Gastrocnemius medialis (tissue), 4 donors: ENCODE data around the gene ADGRD2. TPM values are rescaled to one million over a fixed set of nuclear protein-coding genes. Genes with fewer than 3 reads are reported as not detected.
A peak's percentile ranks its signal among the peaks of the same experiment; 100 is the strongest.
"Not testable (repeated sequence)": the region's sequence is repeated elsewhere in the genome, so short reads cannot be mapped to it uniquely, and the experiment has no call there.

Experiments
- ATAC-seq, 2 donors: fragments of 150-250 bp; one replicate each; pipeline ENCODE4 v1.9.1; 2016
- DNase-seq, 2 donors: peaks; one replicate each; pipeline ENCODE4 v3.0.0-alpha.2; 2019
- H3K27ac ChIP-seq, 4 donors: fragments of 200-600 bp; sonication (generic); 1 replicate in 1 of 4; 2 replicates in 3 of 4; pipeline ENCODE4 v1.5.1; 2016 to 2018; ENCODE audit warnings: mild to moderate bottlenecking in 2 of 4, moderate library complexity in 1 of 4
- H3K27me3 ChIP-seq, 3 donors: fragments of 200-600 bp; sonication (generic) in 2 of 3; 1 replicate in 1 of 3; 2 replicates in 2 of 3; pipeline versions ENCODE4 v1.5.1 to v1.6.0; 2016 to 2019; ENCODE audit warnings: mild to moderate bottlenecking in 1 of 3, moderate library complexity in 1 of 3
- H3K36me3 ChIP-seq, 2 donors: fragments of 200-600 bp; sonication (generic) in 1 of 2; one replicate each; pipeline ENCODE4 v1.5.1; 2017 to 2018
- H3K4me1 ChIP-seq, 2 donors: fragments of 200-600 bp; sonication (generic) in 1 of 2; one replicate each; pipeline ENCODE4 v1.5.1; 2016 to 2017; ENCODE audit warnings: mild to moderate bottlenecking in 2 of 2
- H3K4me3 ChIP-seq, 4 donors: fragments of 200-600 bp; sonication (generic) in 3 of 4; 1 replicate in 1 of 4; 2 replicates in 3 of 4; pipeline ENCODE4 v1.5.1; 2016 to 2019; ENCODE audit warnings: mild to moderate bottlenecking in 2 of 4
- H3K9me3 ChIP-seq, 3 donors: fragments of 200-600 bp; sonication (generic) in 2 of 3; 1 replicate in 1 of 3; 2 replicates in 2 of 3; pipeline ENCODE4 v1.5.1; 2016 to 2019
- CTCF ChIP-seq, 5 experiments: fragments of 450-650 bp in 3 of 5; fragments of 200-600 bp in 2 of 5; sonication (generic) in 2 of 5; IDR thresholded peaks in 4 of 5; conservative IDR thresholded peaks in 1 of 5; 1 replicate in 4 of 5; 2 replicates in 1 of 5; pipeline ENCODE4 v1.5.1; 2016 to 2019; ENCODE audit warnings: antibody characterized with exemption in 5 of 5, mild to moderate bottlenecking in 3 of 5, moderate library complexity in 3 of 5
- POLR2A ChIP-seq, 2 donors: fragments of 450-650 bp; IDR thresholded peaks; one replicate each; pipeline ENCODE4 v1.6.1; 2017; ENCODE audit warnings: antibody characterized with exemption in 2 of 2, mild to moderate bottlenecking in 2 of 2, moderate library complexity in 2 of 2
- in situ Hi-C, 4 donors: fragments of 200-750 bp; cut with MboI; loops; one replicate each; pipeline versions ENCODE4 v1.15.0 to v1.8.0; 2017; ENCODE audit warnings: low sequenced_read_pairs in 4 of 4
- intact Hi-C: fragments of 100-400 bp; cut with DNase I; formaldehyde crosslinking; loops from one replicate; pipeline ENCODE4 v1.15.1; 2023; ENCODE audit warnings: low total_unique reads
- total RNA-seq, 4 donors: library from RNA; depleted of rRNA; stranded (reverse); fragments of >200 nt; gene quantifications; one replicate each; pipeline versions ENCODE4 v1.1.0 to v1.2.3, GENCODE V29; 2016

ADGRD2 gene
- total RNA-seq, 4 donors from 2014 or later = not detected

GRCh38 chr9:124423591-124423990 is 26.7 kb upstream of the ADGRD2 start:
- in situ Hi-C loops (no loop called here), intact Hi-C loops (no loop called here)
- H3K4me1 ChIP-seq = no peaks in the 10 kb centered on the region
- ATAC-seq = no peak
- no peak for DNase-seq
- TF ChIP-seq POLR2A (IDR thresholded peaks at IDR 0.05) = no peak
- no peak for TF ChIP-seq CTCF (IDR thresholded peaks at IDR 0.05 in 4 of 5, conservative IDR thresholded peaks at IDR 0.05 in 1 of 5)
- H3K27ac ChIP-seq = no peak overlapping the region
- H3K36me3 ChIP-seq = no peaks in the 10 kb centered on the region
- no peaks in the 10 kb centered on the region for H3K27me3 ChIP-seq
- no peaks in the 10 kb centered on the region for H3K9me3 ChIP-seq
- no peak overlapping the region for H3K4me3 ChIP-seq

DNA sequence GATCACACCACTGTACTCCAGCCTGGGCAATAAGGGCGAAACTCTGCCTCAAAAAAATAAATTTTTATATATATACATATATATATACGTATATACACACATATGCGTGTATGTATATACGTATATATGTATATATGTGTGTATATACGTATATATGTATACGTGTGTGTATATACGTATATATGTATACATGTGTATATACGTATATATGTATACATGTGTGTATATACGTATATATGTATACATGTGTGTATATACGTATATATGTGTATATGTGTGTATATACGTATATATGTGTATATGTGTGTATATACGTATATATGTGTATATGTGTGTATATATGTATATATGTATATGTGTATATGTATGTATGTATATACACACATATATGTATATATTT is 24.5 kb upstream of the ADGRD2 start:
- H3K4me1 ChIP-seq, H3K36me3 ChIP-seq, H3K9me3 ChIP-seq, in situ Hi-C loops, H3K27ac ChIP-seq, H3K27me3 ChIP-seq, ATAC-seq, H3K4me3 ChIP-seq, intact Hi-C loops, DNase-seq: not testable (repeated sequence)

DNA sequence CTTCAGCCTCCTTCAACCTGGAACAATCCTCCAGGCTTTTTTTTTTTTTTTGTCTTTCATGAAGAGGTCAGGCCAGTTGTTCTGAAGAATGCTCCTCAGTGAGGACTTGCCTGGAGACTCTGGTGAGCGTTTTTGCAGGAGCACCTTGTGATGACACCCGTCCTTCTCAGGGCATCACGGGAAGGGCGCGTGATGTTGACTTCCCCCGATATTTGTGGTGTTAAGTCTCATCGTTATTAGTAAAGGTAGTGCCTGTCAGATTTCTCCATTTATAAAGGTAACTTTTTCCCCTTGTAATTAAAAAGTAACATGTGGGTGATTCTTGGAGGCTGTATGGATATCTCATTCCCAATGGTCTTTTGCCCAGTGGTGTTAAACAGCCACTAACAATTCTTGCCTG is 23.9 kb upstream of the ADGRD2 start:
- no peak for TF ChIP-seq POLR2A (IDR thresholded peaks at IDR 0.05)
- no peak for TF ChIP-seq CTCF (IDR thresholded peaks at IDR 0.05 in 4 of 5, conservative IDR thresholded peaks at IDR 0.05 in 1 of 5)
- no peaks in the 10 kb centered on the region for H3K4me1 ChIP-seq
- ATAC-seq = no peak
- H3K27me3 ChIP-seq = no peaks in the 10 kb centered on the region
- H3K36me3 ChIP-seq = no peaks in the 10 kb centered on the region
- no peak for DNase-seq
- H3K9me3 ChIP-seq = no peaks in the 10 kb centered on the region
- no peak overlapping the region for H3K4me3 ChIP-seq
- in situ Hi-C loops = no loop called here
- intact Hi-C loops = no loop called here
- no peak overlapping the region for H3K27ac ChIP-seq

DNA sequence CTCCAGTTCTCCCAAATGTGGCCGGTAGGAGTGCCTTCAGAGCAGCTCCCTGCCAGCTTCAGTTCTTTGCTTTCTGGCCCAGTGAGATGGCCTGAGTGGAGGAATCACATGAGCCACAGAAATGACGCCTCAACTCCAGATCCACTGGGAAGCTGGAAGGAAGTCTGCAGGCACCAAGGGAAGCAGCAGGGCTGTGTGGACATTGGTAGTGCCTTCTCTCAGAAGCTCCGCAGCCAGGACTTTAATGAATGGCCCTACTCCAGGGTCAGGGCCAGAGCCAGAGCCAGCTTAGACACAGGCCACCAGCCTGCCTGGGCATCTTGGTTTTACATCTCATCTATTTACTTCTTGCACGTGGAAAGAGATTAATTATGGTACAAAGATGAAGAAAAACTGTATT is 23.0 kb upstream of the ADGRD2 start:
- Histone ChIP-seq H3K27me3 (no peaks in the 10 kb centered on the region), H3K4me1 (no peaks in the 10 kb centered on the region), H3K9me3 (no peaks in the 10 kb centered on the region), H3K4me3 (no peak overlapping the region), H3K36me3 (no peaks in the 10 kb centered on the region), H3K27ac (no peak overlapping the region)
- in situ Hi-C loops (no loop called here), intact Hi-C loops (no loop called here)
- TF ChIP-seq CTCF (IDR thresholded peaks at IDR 0.05 in 4 of 5, conservative IDR thresholded peaks at IDR 0.05 in 1 of 5) (no peak), POLR2A (IDR thresholded peaks at IDR 0.05) (no peak)
- DNase-seq = no peak
- no peak for ATAC-seq

GRCh38 chr9:124428751-124429529 is 21.3 kb upstream of the ADGRD2 start:
- H3K4me1 ChIP-seq = no peaks in the 10 kb centered on the region
- no peaks in the 10 kb centered on the region for H3K27me3 ChIP-seq
- peak overlapping the region in 1 of 4 donors; percentile 9 for H3K4me3 ChIP-seq
- in situ Hi-C loops (no loop called here), intact Hi-C loops (no loop called here)
- ATAC-seq (peak in 1 of 2 donors; percentile 11), DNase-seq (no peak)
- no peak overlapping the region for H3K27ac ChIP-seq
- no peaks in the 10 kb centered on the region for H3K9me3 ChIP-seq
- TF ChIP-seq CTCF (IDR thresholded peaks at IDR 0.05 in 4 of 5, conservative IDR thresholded peaks at IDR 0.05 in 1 of 5) (no peak), POLR2A (IDR thresholded peaks at IDR 0.05) (no peak)
- no peaks in the 10 kb centered on the region for H3K36me3 ChIP-seq
